ENCODE measurements around the gene WASF3.
"Not testable (repeated sequence)": the region's sequence is repeated elsewhere in the genome, so short reads cannot be mapped to it uniquely, and the experiment has no call there.

WASF3 gene

GRCh38 chr13:26718146-26718545 lies 160.7 kb downstream of the WASF3 start:
- no peak overlapping the region for H3K9ac ChIP-seq (ENCODE audit: low read length)
- no peak overlapping the region for H3K27ac ChIP-seq (ENCODE audit: low read depth, low read length)
- no peaks in the 10 kb centered on the region for H3K36me3 ChIP-seq (ENCODE audit: control insufficient read depth, insufficient read depth, low read length)
- H3K27me3 ChIP-seq (ENCODE audit: control insufficient read depth, insufficient read depth, low read length): no peaks in the 10 kb centered on the region
- H3K4me1 ChIP-seq (ENCODE audit: control insufficient read depth, insufficient read depth, low read length): no peaks in the 10 kb centered on the region
- no peak overlapping the region for H3K4me3 ChIP-seq (ENCODE audit: low read length)

- no peaks in the 10 kb centered on the region for H3K36me3 ChIP-seq (ENCODE audit: control insufficient read depth, insufficient read depth, low read length)
- no peak overlapping the region for H3K9ac ChIP-seq (ENCODE audit: low read length)
- no peak overlapping the region for H3K27ac ChIP-seq (ENCODE audit: low read depth, low read length)
- no peaks in the 10 kb centered on the region for H3K4me1 ChIP-seq (ENCODE audit: control insufficient read depth, insufficient read depth, low read length)
- H3K27me3 ChIP-seq (ENCODE audit: control insufficient read depth, insufficient read depth, low read length): no peaks in the 10 kb centered on the region
- H3K4me3 ChIP-seq (ENCODE audit: low read length): no peak overlapping the region
Observed at GRCh38 chr13:26718872-26719271, 161.4 kb downstream of the WASF3 start.

- Histone ChIP-seq H3K4me3 (ENCODE audit: low read length) (no peak overlapping the region), H3K4me1 (ENCODE audit: control insufficient read depth, insufficient read depth, low read length) (no peaks in the 10 kb centered on the region), H3K27ac (ENCODE audit: low read depth, low read length) (no peak overlapping the region), H3K9ac (ENCODE audit: low read length) (no peak overlapping the region), H3K27me3 (ENCODE audit: control insufficient read depth, insufficient read depth, low read length) (no peaks in the 10 kb centered on the region), H3K36me3 (ENCODE audit: control insufficient read depth, insufficient read depth, low read length) (no peaks in the 10 kb centered on the region)
Observed at GRCh38 chr13:26719356-26719945, 162.0 kb downstream of the WASF3 start.

GRCh38 chr13:26721251-26722121 lies 164.0 kb downstream of the WASF3 start:
- H3K27ac ChIP-seq (ENCODE audit: low read depth, low read length): no peak overlapping the region

GRCh38 chr13:26722321-26722720 lies 164.8 kb downstream of the WASF3 start:
- H3K4me3 ChIP-seq (ENCODE audit: low read length): no peak overlapping the region
- H3K27ac ChIP-seq (ENCODE audit: low read depth, low read length): no peak overlapping the region
- no peaks in the 10 kb centered on the region for H3K4me1 ChIP-seq (ENCODE audit: control insufficient read depth, insufficient read depth, low read length)
- no peaks in the 10 kb centered on the region for H3K27me3 ChIP-seq (ENCODE audit: control insufficient read depth, insufficient read depth, low read length)
- no peak overlapping the region for H3K9ac ChIP-seq (ENCODE audit: low read length)
- no peaks in the 10 kb centered on the region for H3K36me3 ChIP-seq (ENCODE audit: control insufficient read depth, insufficient read depth, low read length)

More at GRCh38 chr13:26721251-26722121, 164.0 kb downstream of the WASF3 start:
- no peaks in the 10 kb centered on the region for H3K27me3 ChIP-seq (ENCODE audit: control insufficient read depth, insufficient read depth, low read length)
- H3K9ac ChIP-seq (ENCODE audit: low read length): no peak overlapping the region
- no peak overlapping the region for H3K4me3 ChIP-seq (ENCODE audit: low read length)
- H3K36me3 ChIP-seq (ENCODE audit: control insufficient read depth, insufficient read depth, low read length): no peaks in the 10 kb centered on the region
- no peaks in the 10 kb centered on the region for H3K4me1 ChIP-seq (ENCODE audit: control insufficient read depth, insufficient read depth, low read length)

- not testable (repeated sequence) for H3K36me3 ChIP-seq (ENCODE audit: control insufficient read depth, insufficient read depth, low read length); H3K27me3 ChIP-seq (ENCODE audit: control insufficient read depth, insufficient read depth, low read length); H3K9ac ChIP-seq (ENCODE audit: low read length); H3K4me3 ChIP-seq (ENCODE audit: low read length); H3K27ac ChIP-seq (ENCODE audit: low read depth, low read length); H3K4me1 ChIP-seq (ENCODE audit: control insufficient read depth, insufficient read depth, low read length)
Observed at GRCh38 chr13:26723620-26724019, 166.1 kb downstream of the WASF3 start.

- Histone ChIP-seq H3K9ac (ENCODE audit: low read length) (no peak overlapping the region), H3K36me3 (ENCODE audit: control insufficient read depth, insufficient read depth, low read length) (no peaks in the 10 kb centered on the region), H3K4me1 (ENCODE audit: control insufficient read depth, insufficient read depth, low read length) (no peaks in the 10 kb centered on the region), H3K4me3 (ENCODE audit: low read length) (no peak overlapping the region), H3K27ac (ENCODE audit: low read depth, low read length) (no peak overlapping the region), H3K27me3 (ENCODE audit: control insufficient read depth, insufficient read depth, low read length) (no peaks in the 10 kb centered on the region)
Observed at GRCh38 chr13:26726684-26727083, 169.2 kb downstream of the WASF3 start.

GRCh38 chr13:26727122-26727521 lies 169.6 kb downstream of the WASF3 start:
- Histone ChIP-seq H3K27ac (ENCODE audit: low read depth, low read length) (no peak overlapping the region), H3K27me3 (ENCODE audit: control insufficient read depth, insufficient read depth, low read length) (no peaks in the 10 kb centered on the region), H3K36me3 (ENCODE audit: control insufficient read depth, insufficient read depth, low read length) (no peaks in the 10 kb centered on the region), H3K4me1 (ENCODE audit: control insufficient read depth, insufficient read depth, low read length) (no peaks in the 10 kb centered on the region), H3K4me3 (ENCODE audit: low read length) (no peak overlapping the region), H3K9ac (ENCODE audit: low read length) (no peak overlapping the region)

GRCh38 chr13:26727633-26728032 lies 170.2 kb downstream of the WASF3 start:
- H3K27me3 ChIP-seq (ENCODE audit: control insufficient read depth, insufficient read depth, low read length): no peaks in the 10 kb centered on the region
- H3K9ac ChIP-seq (ENCODE audit: low read length): no peak overlapping the region
- H3K36me3 ChIP-seq (ENCODE audit: control insufficient read depth, insufficient read depth, low read length): no peaks in the 10 kb centered on the region
- no peak overlapping the region for H3K27ac ChIP-seq (ENCODE audit: low read depth, low read length)
- H3K4me3 ChIP-seq (ENCODE audit: low read length): no peak overlapping the region
- H3K4me1 ChIP-seq (ENCODE audit: control insufficient read depth, insufficient read depth, low read length): no peaks in the 10 kb centered on the region

- H3K27ac ChIP-seq (ENCODE audit: low read depth, low read length): no peak overlapping the region
- H3K4me3 ChIP-seq (ENCODE audit: low read length): no peak overlapping the region
- no peaks in the 10 kb centered on the region for H3K36me3 ChIP-seq (ENCODE audit: control insufficient read depth, insufficient read depth, low read length)
- no peaks in the 10 kb centered on the region for H3K4me1 ChIP-seq (ENCODE audit: control insufficient read depth, insufficient read depth, low read length)
- H3K9ac ChIP-seq (ENCODE audit: low read length): no peak overlapping the region
- no peaks in the 10 kb centered on the region for H3K27me3 ChIP-seq (ENCODE audit: control insufficient read depth, insufficient read depth, low read length)
Observed at GRCh38 chr13:26735677-26736076, 178.2 kb downstream of the WASF3 start.

All from rectal smooth muscle tissue (tissue), 1 donor.